ENCODE measurements around the gene IPO9.

GRCh38 chr1:201808633-201808990 lies 20.3 kb upstream of the IPO9 start:
- no peak for TF ChIP-seq CTCF (IDR thresholded peaks at IDR 0.05; ENCODE audit: low read length)
- no peak for TF ChIP-seq EZH2 (IDR thresholded peaks at IDR 0.05; ENCODE audit: borderline replicate concordance, low read length)
